ENCODE measurements around the gene UQCC3.
"Not testable (repeated sequence)": the region's sequence is repeated elsewhere in the genome, so short reads cannot be mapped to it uniquely, and the experiment has no call there.

Gene UQCC3

DNA sequence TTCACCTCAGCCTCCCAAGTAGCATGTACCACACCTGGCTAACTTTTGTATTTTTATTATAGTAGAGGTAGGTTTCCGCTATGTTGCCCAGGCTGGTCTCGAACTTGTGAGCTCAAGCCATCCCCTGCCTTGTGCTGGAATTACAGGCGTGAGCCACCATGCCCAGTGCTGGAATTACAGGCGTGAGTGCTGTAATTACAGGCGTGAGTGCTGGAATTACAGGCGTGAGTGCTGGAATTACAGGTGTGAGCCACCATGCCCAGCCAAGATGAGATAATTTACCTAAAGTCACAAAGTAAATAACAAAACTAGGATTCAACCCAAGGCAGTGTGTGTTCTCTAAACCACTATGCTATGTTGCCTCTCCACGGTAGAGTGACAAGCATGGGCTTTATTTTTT lies 11.0 kb downstream of the UQCC3 start:
- Histone ChIP-seq H3K4me1 (ENCODE audit: control insufficient read depth, insufficient read depth, low read length) (peaks cover 26% of the 10 kb centered on the region), H3K27me3 (replicated peaks; ENCODE audit: control insufficient read depth, insufficient read depth, low read length) (no peaks in the 10 kb centered on the region), H3K36me3 (ENCODE audit: control insufficient read depth, insufficient read depth, low read length, severe bottlenecking) (peaks cover 6% of the 10 kb centered on the region), H3K9me3 (ENCODE audit: control insufficient read depth, low read length) (no peaks in the 10 kb centered on the region), H3K4me3 (ENCODE audit: low read length) (no peak overlapping the region), H3K9ac (ENCODE audit: low read length) (no peak overlapping the region)
- DNase-seq (ENCODE audit: low read depth) = no peak

DNA sequence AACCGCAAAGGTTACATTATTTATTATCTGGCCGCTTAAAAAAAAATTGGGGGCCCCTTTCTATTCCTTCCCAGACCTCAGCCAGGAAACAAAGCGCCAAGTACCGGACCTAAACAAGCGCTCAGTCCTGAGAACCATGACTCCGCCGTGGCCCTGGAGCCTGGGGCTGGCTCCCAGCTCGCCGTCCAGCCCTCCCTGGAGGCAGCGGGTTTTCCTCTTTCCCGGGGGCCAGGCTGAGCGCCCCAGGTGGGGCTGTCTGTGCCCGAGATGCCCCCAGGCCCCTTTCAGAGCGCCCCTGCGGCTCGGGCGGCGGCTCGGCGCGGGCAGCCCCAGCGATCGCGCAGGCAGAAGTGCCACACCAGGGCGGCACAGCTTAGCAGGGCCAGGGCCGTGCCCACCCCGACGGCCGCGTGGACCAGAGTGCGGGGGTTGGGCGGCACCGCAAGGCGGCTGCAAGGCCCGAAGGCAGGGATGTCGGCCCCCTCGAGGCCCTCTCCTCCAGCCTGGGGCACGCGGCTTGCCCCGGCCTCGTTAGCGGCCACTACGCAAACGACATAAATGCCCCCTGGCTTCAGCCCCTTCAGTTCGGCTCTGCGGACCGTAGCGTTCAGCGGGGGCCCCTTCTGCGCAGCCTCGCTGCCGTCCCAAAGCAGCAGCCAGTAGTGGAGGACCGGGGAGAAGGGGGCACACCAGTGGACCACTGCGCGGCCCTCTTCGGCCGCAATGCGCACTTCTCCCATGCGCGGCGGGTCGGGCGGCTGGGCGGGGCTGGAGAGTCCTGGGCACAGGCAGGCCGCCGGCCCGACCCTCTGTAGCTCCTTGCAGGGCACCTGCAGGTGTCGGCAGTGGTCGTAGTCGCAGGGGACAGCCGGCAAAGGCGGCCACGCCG lies 16.3 kb downstream of the UQCC3 start:
- DNase-seq (ENCODE audit: low read depth) = no peak
- Histone ChIP-seq H3K27me3 (replicated peaks; ENCODE audit: control insufficient read depth, insufficient read depth, low read length) (no peaks in the 10 kb centered on the region), H3K9me3 (ENCODE audit: control insufficient read depth, low read length) (no peaks in the 10 kb centered on the region), H3K36me3 (ENCODE audit: control insufficient read depth, insufficient read depth, low read length, severe bottlenecking) (peaks cover 29% of the 10 kb centered on the region), H3K4me1 (ENCODE audit: control insufficient read depth, insufficient read depth, low read length) (peaks cover 16% of the 10 kb centered on the region), H3K4me3 (ENCODE audit: low read length) (peak overlapping the region; percentile 84), H3K9ac (ENCODE audit: low read length) (peak overlapping the region; percentile 89)

DNA sequence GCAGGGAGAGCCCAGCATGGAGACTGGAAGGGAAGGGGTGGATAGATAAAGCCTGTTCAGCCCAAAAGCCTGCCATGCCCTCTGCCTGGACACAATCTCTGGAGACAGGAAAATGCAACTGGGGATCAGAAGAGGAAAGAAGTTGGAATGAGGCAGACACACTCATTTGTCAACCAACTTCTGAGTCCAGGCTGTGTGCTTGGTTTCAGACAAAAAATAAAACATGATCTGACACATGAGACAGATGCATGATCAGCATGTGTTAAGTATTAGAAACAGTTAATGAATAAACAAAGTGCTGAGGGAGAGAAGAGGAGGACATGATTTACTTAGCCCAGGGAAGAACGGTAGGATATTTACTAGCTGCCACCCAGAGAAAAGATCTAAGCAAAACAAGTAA lies 17.0 kb downstream of the UQCC3 start:
- Histone ChIP-seq H3K27me3 (replicated peaks; ENCODE audit: control insufficient read depth, insufficient read depth, low read length) (no peaks in the 10 kb centered on the region), H3K4me3 (ENCODE audit: low read length) (peak overlapping the region; percentile 84), H3K9me3 (ENCODE audit: control insufficient read depth, low read length) (no peaks in the 10 kb centered on the region), H3K36me3 (ENCODE audit: control insufficient read depth, insufficient read depth, low read length, severe bottlenecking) (peaks cover 36% of the 10 kb centered on the region), H3K4me1 (ENCODE audit: control insufficient read depth, insufficient read depth, low read length) (peaks cover 16% of the 10 kb centered on the region), H3K9ac (ENCODE audit: low read length) (peak overlapping the region; percentile 89)
- DNase-seq (ENCODE audit: low read depth) = peak; percentile 22

DNA sequence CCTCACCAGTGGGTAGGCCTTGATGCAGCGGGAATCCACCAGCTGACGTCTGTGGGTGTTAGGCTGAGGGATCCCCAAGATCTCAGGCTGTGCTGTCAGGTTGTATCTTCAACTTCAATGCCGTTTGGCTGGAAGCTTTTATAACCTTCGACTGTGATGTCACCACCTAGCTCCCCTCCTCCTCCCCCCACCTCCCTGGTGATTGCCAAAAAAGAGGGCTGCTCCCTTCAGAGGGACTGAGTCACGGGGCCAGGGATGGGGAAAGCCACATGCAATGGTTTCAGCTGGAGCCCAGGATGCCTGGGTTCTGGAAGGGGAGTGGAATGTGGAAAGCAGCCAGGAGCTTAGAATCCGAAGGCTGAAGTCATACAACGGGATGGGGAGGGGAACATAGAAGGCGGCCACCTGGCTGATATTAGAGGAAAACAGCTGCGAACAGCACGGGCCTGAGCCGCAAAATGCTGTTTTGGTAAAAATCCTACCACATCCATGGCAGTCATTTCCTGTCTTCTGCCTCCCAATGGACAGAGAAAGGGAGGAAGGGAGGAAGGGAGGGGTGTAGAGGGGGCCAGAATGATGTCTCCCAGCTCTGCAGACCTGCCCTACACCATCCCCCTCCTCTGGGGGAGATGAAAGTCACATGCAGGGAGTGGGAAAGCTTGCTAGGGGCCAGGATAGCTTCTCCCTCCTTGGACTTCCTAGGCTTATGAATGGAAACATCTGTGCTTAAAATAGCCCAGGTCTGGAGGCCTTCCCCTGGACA lies 18.1 kb downstream of the UQCC3 start, which contains the start of gene LRRN4CL:
TSS of gene LRRN4CL (minus strand) at position 110 of the 763 bp plus-strand sequence. CDS start 1,022 bp downstream, outside the sequence.
- Histone ChIP-seq H3K9ac (ENCODE audit: low read length) (peak within 1 kb of the TSS; percentile 89), H3K36me3 (ENCODE audit: control insufficient read depth, insufficient read depth, low read length, severe bottlenecking) (peaks cover 37% of the 10 kb centered on the region), H3K4me1 (ENCODE audit: control insufficient read depth, insufficient read depth, low read length) (peaks cover 21% of the 10 kb centered on the region), H3K27me3 (replicated peaks; ENCODE audit: control insufficient read depth, insufficient read depth, low read length) (no peaks in the 10 kb centered on the region), H3K9me3 (ENCODE audit: control insufficient read depth, low read length) (no peaks in the 10 kb centered on the region), H3K4me3 (ENCODE audit: low read length) (peak within 1 kb of the TSS; percentile 84)
- peak; percentile 94 for DNase-seq (ENCODE audit: low read depth)

DNA sequence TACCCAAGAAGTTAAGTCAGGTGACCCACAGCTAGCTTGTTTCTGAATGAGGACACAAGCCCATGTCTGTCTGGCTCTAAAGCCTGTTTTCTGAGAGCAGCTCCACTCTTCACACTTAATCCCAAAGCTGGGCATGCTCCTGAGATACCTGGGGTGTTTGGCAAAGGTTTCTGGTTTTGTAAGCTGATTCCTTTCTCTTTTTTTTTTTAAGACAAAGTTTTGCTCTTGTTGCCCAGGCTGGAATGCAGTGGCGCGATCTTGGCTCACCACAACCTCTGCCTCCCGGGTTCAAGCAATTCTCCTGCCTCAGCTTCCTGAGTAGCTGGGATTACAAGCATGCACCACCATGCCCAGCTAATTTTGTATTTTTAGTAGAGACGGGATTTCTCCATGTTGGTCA lies 22.2 kb downstream of the UQCC3 start:
- not testable (repeated sequence) for DNase-seq (ENCODE audit: low read depth); H3K9ac ChIP-seq (ENCODE audit: low read length); H3K27me3 ChIP-seq (replicated peaks; ENCODE audit: control insufficient read depth, insufficient read depth, low read length); H3K9me3 ChIP-seq (ENCODE audit: control insufficient read depth, low read length); H3K4me3 ChIP-seq (ENCODE audit: low read length)
- Histone ChIP-seq H3K4me1 (ENCODE audit: control insufficient read depth, insufficient read depth, low read length) (peaks cover 26% of the 10 kb centered on the region), H3K36me3 (ENCODE audit: control insufficient read depth, insufficient read depth, low read length, severe bottlenecking) (peaks cover 38% of the 10 kb centered on the region)

DNA sequence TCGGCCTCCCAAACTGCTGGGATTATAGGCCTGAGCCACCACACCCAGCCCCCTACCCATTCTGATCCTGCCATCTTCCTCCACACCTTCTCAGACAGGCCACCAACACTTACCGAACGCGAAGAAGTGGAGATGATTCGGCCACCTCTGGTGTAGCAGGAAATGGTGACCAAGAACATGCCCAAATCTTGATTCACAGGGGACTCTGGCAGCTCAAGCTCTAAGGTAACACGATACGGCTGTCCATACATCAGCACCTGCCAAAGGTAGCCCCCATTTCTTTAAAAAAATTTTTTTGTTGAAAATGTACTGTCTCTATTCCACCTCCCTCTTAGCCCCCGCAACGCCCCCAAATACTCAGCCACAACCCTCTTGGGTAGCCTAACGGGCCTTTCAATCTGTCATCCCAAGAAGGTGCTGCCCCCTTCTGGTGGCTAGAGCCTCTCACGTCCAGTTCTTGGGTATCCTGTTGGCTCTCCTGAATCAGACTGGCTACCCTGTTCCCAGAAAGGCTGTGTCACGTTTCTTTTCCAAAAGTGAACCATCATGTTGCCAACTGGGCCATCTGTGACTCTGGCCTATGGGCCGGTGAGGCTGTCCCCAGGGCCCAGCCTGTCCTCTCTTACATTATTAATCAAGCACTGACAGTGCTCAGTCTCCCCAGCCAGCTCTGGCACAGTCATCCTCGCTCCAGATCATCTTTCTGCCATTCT lies 23.1 kb downstream of the UQCC3 start:
- DNase-seq (ENCODE audit: low read depth) = peak; percentile 92
- Histone ChIP-seq H3K9me3 (ENCODE audit: control insufficient read depth, low read length) (no peaks in the 10 kb centered on the region), H3K4me1 (ENCODE audit: control insufficient read depth, insufficient read depth, low read length) (peaks cover 22% of the 10 kb centered on the region), H3K27me3 (replicated peaks; ENCODE audit: control insufficient read depth, insufficient read depth, low read length) (no peaks in the 10 kb centered on the region), H3K9ac (ENCODE audit: low read length) (peak overlapping the region; percentile 73), H3K36me3 (ENCODE audit: control insufficient read depth, insufficient read depth, low read length, severe bottlenecking) (peaks cover 39% of the 10 kb centered on the region), H3K4me3 (ENCODE audit: low read length) (peak overlapping the region; percentile 45)

DNA sequence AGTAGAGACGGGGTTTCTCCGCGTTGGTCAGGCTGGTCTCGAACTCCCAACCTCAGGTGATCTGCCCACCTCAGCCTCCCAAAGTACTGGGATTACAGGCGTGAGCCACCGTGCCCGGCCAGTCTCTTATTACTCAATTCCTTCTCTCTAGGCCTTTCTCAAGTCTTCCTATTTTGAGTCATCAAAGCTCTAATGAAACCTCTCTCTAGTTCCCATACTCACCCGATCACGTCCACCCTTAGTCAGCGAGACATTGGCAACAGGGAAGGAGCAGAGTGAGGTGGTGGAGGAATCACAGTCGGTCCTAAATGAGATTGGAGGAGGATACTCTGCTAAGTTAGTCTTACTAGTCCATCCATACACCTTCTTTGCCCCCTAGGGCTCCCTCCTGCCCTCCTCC lies 30.8 kb downstream of the UQCC3 start:
- no peaks in the 10 kb centered on the region for H3K27me3 ChIP-seq (replicated peaks; ENCODE audit: control insufficient read depth, insufficient read depth, low read length)
- H3K9me3 ChIP-seq (ENCODE audit: control insufficient read depth, low read length) = no peaks in the 10 kb centered on the region
- DNase-seq (ENCODE audit: low read depth) = no peak
- H3K9ac ChIP-seq (ENCODE audit: low read length) = peak overlapping the region; percentile 25
- peaks cover 34% of the 10 kb centered on the region for H3K36me3 ChIP-seq (ENCODE audit: control insufficient read depth, insufficient read depth, low read length, severe bottlenecking)
- H3K4me1 ChIP-seq (ENCODE audit: control insufficient read depth, insufficient read depth, low read length) = peaks cover 28% of the 10 kb centered on the region
- no peak overlapping the region for H3K4me3 ChIP-seq (ENCODE audit: low read length)

DNA sequence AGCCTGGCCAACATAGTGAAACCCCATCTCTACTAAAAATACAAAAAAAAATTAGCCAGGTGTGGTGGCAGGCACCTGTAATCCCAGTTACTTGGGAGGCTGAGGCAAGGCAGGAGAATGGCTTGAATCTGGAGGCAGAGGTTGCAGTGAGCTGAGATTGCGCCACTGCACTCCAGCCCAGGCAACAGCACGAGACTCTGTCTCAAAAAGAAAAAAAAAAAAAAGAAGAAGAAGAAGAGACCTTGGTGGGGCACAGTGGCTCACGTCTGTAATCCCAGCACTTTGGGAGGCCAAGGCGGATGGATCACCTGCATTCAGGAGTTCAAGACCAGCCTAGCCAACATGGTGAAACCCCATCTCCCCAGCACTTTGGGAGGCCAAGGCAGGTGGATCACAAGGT lies 32.4 kb downstream of the UQCC3 start:
- not testable (repeated sequence) for H3K9ac ChIP-seq (ENCODE audit: low read length); H3K27me3 ChIP-seq (replicated peaks; ENCODE audit: control insufficient read depth, insufficient read depth, low read length); H3K4me3 ChIP-seq (ENCODE audit: low read length); DNase-seq (ENCODE audit: low read depth); H3K9me3 ChIP-seq (ENCODE audit: control insufficient read depth, low read length)
- Histone ChIP-seq H3K36me3 (ENCODE audit: control insufficient read depth, insufficient read depth, low read length, severe bottlenecking) (peaks cover 30% of the 10 kb centered on the region), H3K4me1 (ENCODE audit: control insufficient read depth, insufficient read depth, low read length) (peaks cover 35% of the 10 kb centered on the region)

DNA sequence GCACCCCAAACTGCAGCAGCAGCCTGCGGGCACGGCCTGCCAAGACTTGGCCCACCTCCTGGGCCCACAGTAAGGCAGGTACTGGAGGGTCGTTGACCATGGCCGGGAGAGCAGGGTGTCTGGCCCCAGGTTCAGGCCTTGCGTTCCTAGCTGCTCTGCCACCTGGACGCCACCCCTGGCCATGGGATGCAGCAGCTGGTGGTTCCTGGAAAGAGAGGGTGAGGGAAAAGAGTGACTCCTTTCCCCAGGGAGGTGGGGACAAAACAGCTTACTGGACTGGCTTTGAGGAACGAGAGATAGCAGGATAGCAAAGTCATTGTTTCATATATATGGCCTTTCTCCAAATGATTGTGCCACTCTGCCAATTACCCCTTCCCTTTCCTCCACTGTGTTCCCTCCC lies 33.9 kb downstream of the UQCC3 start:
- peak overlapping the region; percentile 84 for H3K4me3 ChIP-seq (ENCODE audit: low read length)
- H3K9me3 ChIP-seq (ENCODE audit: control insufficient read depth, low read length) = no peaks in the 10 kb centered on the region
- peaks cover 26% of the 10 kb centered on the region for H3K36me3 ChIP-seq (ENCODE audit: control insufficient read depth, insufficient read depth, low read length, severe bottlenecking)
- peaks cover 48% of the 10 kb centered on the region for H3K4me1 ChIP-seq (ENCODE audit: control insufficient read depth, insufficient read depth, low read length)
- no peaks in the 10 kb centered on the region for H3K27me3 ChIP-seq (replicated peaks; ENCODE audit: control insufficient read depth, insufficient read depth, low read length)
- no peak for DNase-seq (ENCODE audit: low read depth)
- peak overlapping the region; percentile 85 for H3K9ac ChIP-seq (ENCODE audit: low read length)

DNA sequence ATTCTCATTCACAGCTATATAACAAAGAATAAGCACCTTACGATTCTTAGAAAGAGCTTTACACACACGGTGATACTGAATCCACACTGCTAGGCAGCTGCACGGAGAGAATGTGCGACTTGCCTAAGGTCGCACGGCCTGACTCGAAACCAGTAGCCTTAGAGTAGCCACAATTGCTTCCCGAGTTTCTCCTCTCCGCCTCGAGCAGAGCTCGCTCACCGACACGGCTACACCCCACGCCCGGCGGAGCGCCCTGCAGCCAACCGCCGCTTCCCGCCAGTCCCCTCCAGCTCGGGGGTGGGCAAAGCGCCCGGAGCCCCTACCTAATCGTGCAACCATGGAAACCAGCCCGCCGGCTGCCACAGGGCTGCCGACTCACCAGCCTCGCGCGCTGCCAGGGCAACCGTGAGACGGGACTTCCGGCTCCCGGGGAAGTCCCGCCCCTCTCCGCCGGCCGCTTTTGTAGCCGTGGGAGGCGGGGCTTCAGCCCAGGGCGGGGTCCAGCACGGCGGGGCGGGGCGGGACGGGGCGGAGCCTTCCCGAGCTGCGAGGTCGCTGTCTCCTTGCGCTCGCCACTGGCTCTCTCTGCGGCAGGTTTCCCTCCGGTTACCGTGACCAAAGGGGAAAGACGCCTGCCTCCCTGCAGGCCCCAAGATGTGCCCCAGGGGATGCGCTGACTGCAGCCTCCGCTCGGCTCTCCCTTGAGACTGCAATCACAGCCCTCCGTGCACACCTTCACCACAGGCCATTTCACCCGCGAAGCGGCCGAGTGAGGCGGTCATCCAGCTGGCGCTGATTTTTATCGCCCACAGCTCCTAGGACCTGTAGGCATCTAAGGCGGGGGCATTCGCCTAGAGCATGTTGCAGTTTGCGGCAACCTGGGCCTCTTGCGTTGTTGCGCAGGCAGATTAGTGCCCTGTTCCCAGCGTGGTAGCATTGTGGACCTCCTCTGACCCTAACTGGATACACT lies 34.7 kb downstream of the UQCC3 start:
- H3K36me3 ChIP-seq (ENCODE audit: control insufficient read depth, insufficient read depth, low read length, severe bottlenecking) = peaks cover 28% of the 10 kb centered on the region

More for the DNA sequence above, 34.7 kb downstream of the UQCC3 start:
- peaks cover 46% of the 10 kb centered on the region for H3K4me1 ChIP-seq (ENCODE audit: control insufficient read depth, insufficient read depth, low read length)
- peak overlapping the region; percentile 84 for H3K4me3 ChIP-seq (ENCODE audit: low read length)
- DNase-seq (ENCODE audit: low read depth) = peak; percentile 98
- H3K27me3 ChIP-seq (replicated peaks; ENCODE audit: control insufficient read depth, insufficient read depth, low read length) = no peaks in the 10 kb centered on the region
- H3K9me3 ChIP-seq (ENCODE audit: control insufficient read depth, low read length) = no peaks in the 10 kb centered on the region
- H3K9ac ChIP-seq (ENCODE audit: low read length) = peak overlapping the region; percentile 85

Data from adipocyte (in vitro differentiated cells).